22Rv1 (cell line): ENCODE results near the gene MS4A14.

Source experiments
- CTCF ChIP-seq: fragments of 450-650 bp; IDR thresholded peaks from 2 replicates; pipeline ENCODE4 v1.5.1; 2017; ENCODE audit warnings: mild to moderate bottlenecking
- ZFX ChIP-seq: fragments of 450-650 bp; IDR thresholded peaks from 2 replicates; pipeline ENCODE4 v1.6.1; 2017; ENCODE audit warnings: antibody characterized with exemption, borderline replicate concordance

GRCh38 chr11:60447846-60448245 is 51.6 kb downstream of the MS4A14 start:
- no peak for TF ChIP-seq CTCF
- no peak for TF ChIP-seq ZFX
